Esophagus muscularis mucosa (tissue), 4 donors: Measurements from ENCODE around the gene RBM25.

Source experiments
- CTCF ChIP-seq, 3 experiments: fragments of 200-600 bp in 2 of 3; fragments of 450-650 bp in 1 of 3; sonication (generic) in 2 of 3; IDR thresholded peaks; one replicate each; pipeline ENCODE4 v1.5.1; 2017 to 2019; ENCODE audit warnings: antibody characterized with exemption in 3 of 3, mild to moderate bottlenecking in 2 of 3, moderate library complexity in 1 of 3
- EP300 ChIP-seq: sonication (generic); formaldehyde crosslinking; IDR thresholded peaks from one replicate; pipeline ENCODE4 v1.6.1; 2017; ENCODE audit warnings: antibody characterized with exemption
- POLR2A ChIP-seq: fragments of 450-650 bp; IDR thresholded peaks from one replicate; pipeline ENCODE4 v1.6.1; 2017; ENCODE audit warnings: antibody characterized with exemption, moderate library complexity, mild to moderate bottlenecking, low read depth

GRCh38 chr14:73145371-73145770, 87.0 kb downstream of the RBM25 start:
- no peak for TF ChIP-seq CTCF (IDR thresholded peaks at IDR 0.05)
- TF ChIP-seq POLR2A = no peak
- TF ChIP-seq EP300 = no peak
